ENCODE results near the gene TRPM3.

Gene TRPM3

DNA sequence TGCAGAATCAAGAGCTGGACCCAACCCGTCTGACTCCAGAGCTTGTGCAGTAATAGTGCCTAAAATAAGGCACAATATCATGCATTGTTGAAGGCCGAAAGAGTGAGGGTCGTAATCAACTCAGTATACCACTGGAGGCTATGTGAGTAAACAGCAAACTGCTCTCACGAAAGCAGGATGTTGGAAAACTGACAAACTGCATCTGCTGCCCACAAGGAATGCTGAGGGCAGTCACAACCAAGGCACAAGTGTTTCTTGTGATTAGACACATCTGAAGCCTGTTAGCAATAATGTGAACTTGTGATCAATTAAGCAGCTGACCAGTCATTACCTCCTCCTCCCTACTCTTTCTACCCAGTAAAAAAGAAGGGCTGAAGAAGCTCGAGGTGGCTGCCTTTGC lies 48.8 kb downstream of the TRPM3 start:
- TF ChIP-seq, protein P1, sequence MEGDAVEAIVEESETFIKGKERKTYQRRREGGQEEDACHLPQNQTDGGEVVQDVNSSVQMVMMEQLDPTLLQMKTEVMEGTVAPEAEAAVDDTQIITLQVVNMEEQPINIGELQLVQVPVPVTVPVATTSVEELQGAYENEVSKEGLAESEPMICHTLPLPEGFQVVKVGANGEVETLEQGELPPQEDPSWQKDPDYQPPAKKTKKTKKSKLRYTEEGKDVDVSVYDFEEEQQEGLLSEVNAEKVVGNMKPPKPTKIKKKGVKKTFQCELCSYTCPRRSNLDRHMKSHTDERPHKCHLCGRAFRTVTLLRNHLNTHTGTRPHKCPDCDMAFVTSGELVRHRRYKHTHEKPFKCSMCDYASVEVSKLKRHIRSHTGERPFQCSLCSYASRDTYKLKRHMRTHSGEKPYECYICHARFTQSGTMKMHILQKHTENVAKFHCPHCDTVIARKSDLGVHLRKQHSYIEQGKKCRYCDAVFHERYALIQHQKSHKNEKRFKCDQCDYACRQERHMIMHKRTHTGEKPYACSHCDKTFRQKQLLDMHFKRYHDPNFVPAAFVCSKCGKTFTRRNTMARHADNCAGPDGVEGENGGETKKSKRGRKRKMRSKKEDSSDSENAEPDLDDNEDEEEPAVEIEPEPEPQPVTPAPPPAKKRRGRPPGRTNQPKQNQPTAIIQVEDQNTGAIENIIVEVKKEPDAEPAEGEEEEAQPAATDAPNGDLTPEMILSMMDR (IDR thresholded peaks at IDR 0.05; ENCODE audit: extremely low read depth, insufficient read depth, missing control alignments): no peak
- no peak for DNase-seq (ENCODE audit: low spot score)
- in situ Hi-C loops (cut with MboI; ENCODE audit: low pct_unique_long_range_greater_than_20kb, low sequenced_read_pairs, unreplicated experiment): no loop called here

DNA sequence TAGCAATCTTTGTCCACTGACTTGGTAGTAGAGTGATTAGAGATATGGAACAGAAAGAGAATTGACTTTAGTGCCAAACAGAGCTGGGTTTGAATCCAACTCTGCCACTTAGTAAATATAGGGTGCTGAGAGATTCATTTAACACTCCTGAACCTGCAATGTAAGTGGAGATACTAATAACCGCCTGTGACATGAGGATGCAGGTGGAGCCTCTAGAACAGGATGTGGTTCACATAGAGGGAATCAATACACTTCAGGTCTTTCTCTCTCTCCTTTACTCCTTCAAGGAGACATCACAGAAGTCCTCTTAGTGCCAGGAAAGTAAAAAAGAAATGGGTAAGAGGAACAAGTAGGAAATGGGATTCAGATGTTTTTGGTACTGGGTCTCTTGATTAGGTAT lies 49.8 kb downstream of the TRPM3 start:
- TF ChIP-seq, protein P1 (IDR thresholded peaks at IDR 0.05; ENCODE audit: extremely low read depth, insufficient read depth, missing control alignments): no peak
- in situ Hi-C loops (cut with MboI; ENCODE audit: low pct_unique_long_range_greater_than_20kb, low sequenced_read_pairs, unreplicated experiment): no loop called here
- DNase-seq (ENCODE audit: low spot score): no peak

DNA sequence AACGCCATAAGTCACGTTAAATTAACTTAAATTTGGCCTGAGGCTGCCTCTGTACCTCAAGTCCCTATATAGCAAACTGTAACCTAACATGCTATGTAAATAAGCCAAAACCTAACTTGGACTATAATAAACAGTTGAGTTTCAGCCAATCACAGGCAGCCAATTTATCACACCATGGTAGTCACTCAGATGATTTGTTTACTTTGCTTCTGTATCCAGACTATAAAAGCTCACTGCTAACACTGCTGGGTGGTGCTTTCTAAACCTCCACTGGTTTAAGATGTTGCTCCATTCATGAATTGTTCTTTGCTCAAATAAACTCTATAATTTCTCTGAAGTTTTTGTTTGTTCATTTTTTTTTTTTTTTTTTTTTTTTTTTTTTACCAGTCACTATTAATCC lies 62.8 kb downstream of the TRPM3 start:
- in situ Hi-C loops (cut with MboI; ENCODE audit: low pct_unique_long_range_greater_than_20kb, low sequenced_read_pairs, unreplicated experiment): no loop called here
- TF ChIP-seq, protein P1 (IDR thresholded peaks at IDR 0.05; ENCODE audit: extremely low read depth, insufficient read depth, missing control alignments): no peak

DNA sequence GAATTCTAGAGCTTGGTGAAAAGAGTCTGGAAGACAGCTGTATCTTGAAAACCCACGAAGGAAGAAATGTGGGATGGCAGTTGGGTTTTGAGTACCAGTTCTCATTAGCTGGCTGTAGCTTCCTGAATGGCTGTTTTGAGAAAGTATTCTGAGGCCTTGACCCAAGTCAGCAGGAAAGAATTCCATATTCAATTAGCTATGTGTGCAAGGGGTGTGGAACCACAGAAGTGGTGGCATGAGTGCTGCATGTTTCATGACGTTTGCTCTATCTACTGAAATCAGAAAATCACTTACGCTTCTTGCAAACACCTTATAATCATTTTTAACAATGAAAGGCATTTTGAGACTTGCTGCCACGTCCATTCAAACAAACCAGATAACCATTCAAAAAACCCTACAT lies 69.1 kb downstream of the TRPM3 start:
- in situ Hi-C loops (cut with MboI; ENCODE audit: low pct_unique_long_range_greater_than_20kb, low sequenced_read_pairs, unreplicated experiment): no loop called here
- DNase-seq (ENCODE audit: low spot score): no peak
- TF ChIP-seq, protein P1 (IDR thresholded peaks at IDR 0.05; ENCODE audit: extremely low read depth, insufficient read depth, missing control alignments): no peak

More for the DNA sequence above, 62.8 kb downstream of the TRPM3 start:
- DNase-seq (ENCODE audit: low spot score): no peak

DNA sequence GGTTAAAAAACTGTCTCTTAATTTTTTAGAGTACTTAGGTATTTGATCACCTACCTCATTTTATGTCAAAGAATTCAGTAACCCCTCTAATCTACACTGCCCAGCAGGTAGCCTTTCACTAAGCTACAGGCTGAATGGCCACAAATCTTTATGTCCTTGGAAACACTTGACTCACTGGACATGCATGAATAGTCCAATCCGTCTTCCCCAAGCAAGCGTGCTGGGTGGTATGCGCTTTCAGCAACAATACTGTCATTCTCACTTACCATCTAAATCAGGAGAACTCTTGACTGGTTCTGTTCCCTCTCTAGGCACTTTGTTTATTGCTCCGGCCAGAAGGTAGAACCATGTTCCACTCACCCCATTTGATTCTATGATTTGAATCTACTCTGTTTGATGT lies 73.1 kb downstream of the TRPM3 start:
- TF ChIP-seq, protein P1 (IDR thresholded peaks at IDR 0.05; ENCODE audit: extremely low read depth, insufficient read depth, missing control alignments): no peak
- in situ Hi-C loops (cut with MboI; ENCODE audit: low pct_unique_long_range_greater_than_20kb, low sequenced_read_pairs, unreplicated experiment): no loop called here
- DNase-seq (ENCODE audit: low spot score): no peak

DNA sequence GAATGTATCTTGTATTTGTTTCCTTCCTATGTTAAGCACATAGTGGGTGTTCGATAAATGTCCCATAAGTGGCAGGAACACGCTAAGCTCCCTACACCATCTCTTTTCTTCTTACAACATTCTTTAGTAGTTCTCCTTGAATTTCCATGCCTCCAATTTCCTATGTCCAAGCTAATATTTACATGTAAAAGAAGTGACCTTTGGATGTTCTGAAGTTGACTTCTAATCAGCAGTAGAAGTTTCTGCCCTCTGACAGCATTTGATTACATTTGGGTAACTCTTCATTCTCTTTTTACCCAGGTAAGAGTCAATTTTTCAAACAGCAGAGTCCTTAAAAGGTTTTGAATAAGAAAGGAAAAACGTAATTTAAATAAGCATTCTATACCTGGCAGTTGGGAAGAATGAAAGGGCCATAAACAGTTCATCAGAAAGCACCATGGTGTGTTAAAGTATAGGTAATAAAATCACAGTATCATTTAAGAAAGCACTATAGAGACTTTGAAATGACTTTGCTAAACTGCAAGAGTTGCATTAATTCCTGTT lies 78.9 kb downstream of the TRPM3 start:
- in situ Hi-C loops (cut with MboI; ENCODE audit: low pct_unique_long_range_greater_than_20kb, low sequenced_read_pairs, unreplicated experiment): no loop called here
- TF ChIP-seq, protein P1 (IDR thresholded peaks at IDR 0.05; ENCODE audit: extremely low read depth, insufficient read depth, missing control alignments): no peak
- no peak for DNase-seq (ENCODE audit: low spot score)

DNA sequence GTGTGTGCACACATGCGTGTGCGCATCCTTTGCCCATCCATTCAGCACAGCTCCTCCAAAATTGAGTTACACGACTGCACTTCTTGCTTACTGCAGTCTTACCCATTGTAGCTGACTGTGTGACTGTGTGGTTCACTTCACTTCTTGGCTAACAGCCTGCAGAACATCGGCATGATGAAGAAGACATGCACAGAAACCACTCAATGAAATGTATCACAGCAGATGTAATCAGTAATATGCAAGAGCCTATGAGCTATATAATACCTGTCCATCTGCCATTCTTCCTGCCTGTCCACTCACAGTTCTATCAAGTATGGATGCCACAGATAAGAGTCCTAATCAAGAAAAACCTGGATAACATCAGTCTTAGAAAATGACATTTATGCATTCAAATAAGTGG lies 83.9 kb downstream of the TRPM3 start:
- DNase-seq (ENCODE audit: low spot score): no peak
- in situ Hi-C loops (cut with MboI; ENCODE audit: low pct_unique_long_range_greater_than_20kb, low sequenced_read_pairs, unreplicated experiment): no loop called here
- TF ChIP-seq, protein P1 (IDR thresholded peaks at IDR 0.05; ENCODE audit: extremely low read depth, insufficient read depth, missing control alignments): no peak
